Activated T-helper 1 cell treated with anti-CD3 and anti-CD28 coated beads, Interleukin-2, amount 50 U/mL, for 16 hours (primary cell): ENCODE measurements around the gene GOLGB1.
"Not testable (repeated sequence)": the region's sequence is repeated elsewhere in the genome, so short reads cannot be mapped to it uniquely, and the experiment has no call there.

Experiments used
- DNase-seq, 2 donors: peaks; one replicate each; pipeline ENCODE4 v3.0.0-alpha.2; 2020; ENCODE audit warnings: low read depth in 1 of 2, low spot score in 1 of 2

The GOLGB1 gene

DNA sequence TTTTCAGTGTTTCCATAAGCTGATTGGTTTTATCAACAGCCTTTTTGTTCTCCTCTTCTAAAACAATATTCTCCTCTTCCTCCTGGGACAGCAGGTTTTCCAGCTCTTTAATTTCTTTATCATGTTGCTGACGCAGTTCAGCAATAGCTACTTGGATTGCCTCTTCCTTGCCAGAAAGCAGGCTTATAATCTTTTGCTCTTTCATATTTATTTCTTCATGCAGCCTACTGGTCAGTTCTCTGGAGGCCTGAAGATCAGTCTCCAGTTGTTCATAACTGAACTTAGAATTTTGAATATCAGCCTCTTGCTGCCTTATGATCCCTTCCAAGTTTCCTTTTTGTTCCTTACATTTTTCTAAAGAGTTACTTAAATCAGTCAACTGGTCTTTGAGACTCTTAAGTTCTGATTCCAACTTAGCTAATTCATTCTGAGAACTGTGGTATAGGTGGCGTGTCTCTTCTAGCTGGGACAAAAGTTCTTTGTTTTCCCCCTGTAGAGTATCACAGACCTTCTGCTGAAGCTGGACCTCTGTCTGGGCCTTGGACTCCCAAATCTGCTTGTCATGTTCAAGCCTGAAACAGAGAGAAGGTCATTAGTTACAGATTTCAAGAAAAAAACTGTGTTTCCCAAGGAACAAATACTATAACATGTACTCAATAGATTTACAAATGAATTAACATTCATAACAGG, 57.4 kb downstream of the GOLGB1 start:
- no peak for DNase-seq

DNA sequence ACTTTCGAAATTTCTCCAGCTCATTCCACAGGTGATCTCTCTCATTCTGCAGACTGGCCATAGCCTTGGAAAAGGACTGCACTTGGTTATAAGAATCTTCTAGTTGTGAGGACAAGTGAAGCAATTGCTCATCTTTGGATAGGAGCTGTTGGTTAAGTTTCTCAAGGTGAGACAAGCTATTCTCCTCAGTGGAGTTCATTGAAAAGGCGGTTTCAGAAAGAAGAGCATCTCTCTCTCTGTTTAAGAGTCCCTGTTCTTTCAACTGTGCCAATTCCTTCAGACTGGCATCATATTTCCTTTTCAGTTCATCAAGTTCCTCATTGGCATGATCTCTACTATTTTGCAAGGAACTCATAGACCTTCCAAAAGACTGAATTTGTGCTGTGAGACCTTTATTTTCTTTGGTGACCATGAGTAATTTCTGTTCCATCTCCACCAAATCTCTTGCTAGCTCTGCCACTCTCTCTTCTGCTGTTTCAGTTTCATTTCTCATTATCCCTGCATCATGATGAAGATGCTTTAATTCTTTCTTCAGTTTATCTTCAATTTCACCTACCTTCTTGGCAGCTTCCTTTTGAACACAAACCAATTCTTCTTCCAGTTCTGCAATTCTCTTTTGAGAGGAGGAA, 58.6 kb downstream of the GOLGB1 start:
- no peak for DNase-seq

DNA sequence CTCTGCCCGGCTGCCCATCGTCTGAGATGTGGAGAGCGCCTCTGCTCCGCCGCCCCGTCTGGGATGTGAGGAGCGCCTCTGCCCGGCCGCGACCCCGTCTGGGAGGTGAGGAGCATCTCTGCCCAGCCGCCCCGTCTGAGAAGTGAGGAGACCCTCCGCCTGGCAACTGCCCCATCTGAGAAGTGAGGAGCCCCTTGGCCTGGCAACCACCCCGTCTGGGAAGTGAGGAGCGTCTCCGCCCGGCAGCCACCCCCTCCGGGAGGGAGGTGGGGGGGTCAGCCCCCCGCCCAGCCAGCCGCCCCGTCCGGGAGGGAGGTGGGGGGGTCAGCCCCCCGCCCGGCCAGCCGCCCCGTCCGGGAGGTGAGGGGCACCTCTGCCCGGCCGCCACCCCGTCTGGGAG, 60.8 kb downstream of the GOLGB1 start:
- DNase-seq = not testable (repeated sequence)

DNA sequence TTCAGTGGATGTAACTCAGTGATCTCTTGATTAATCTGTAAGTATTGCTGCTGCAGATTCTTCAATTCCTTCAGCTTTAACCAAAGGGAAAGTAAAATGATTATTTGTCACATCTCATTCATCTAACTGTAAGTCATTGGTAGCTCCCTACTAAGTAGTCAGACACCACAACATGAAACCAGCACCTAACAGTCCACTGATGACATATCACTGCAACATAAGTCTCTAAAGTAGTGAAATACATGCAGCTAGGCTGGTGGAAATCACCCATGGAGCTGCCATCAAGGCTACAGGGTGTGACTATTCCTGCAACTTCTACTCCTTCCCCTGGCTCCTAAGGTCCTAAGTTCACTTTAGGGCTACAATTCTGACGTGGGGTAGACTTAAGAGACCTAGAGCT, 67.7 kb downstream of the GOLGB1 start:
- no peak for DNase-seq

DNA sequence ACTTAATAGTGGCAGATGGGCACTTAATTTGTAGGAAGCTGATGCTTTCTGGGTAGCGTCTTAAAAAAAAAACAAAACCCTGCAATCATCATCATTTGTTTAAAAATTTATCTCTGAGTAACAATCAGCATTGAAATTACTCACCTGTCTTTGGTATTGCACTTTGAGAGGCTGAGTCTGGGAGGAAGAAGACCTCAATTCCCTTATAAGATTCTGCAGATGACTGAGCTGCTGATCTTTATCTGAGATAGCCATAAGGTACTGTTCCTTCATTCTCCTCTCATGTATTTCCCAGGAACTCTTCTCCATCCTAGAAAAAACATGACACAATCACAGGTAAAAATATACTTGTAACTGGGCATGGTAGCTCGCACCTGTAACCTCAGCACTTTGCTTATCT, 72.4 kb downstream of the GOLGB1 start:
- no peak for DNase-seq

DNA sequence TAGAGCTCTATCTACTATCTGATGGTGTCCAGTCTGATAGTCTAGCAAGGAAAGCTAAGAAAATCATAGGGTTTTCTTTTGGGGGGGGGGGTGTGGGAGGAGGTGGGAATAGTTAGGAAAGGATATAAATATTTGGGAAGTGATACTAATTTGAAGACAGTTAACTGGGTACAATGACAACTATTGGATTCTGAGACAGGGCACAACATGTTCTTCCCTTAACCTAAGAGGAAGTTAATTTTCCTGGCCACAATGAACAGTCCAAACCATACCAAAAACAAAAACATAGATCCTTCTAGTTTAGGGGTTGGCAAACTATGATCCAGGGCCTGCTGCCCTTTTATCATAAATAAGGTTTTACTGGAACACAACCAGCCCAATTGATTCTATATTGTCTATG, 78.9 kb downstream of the GOLGB1 start:
- no peak for DNase-seq

DNA sequence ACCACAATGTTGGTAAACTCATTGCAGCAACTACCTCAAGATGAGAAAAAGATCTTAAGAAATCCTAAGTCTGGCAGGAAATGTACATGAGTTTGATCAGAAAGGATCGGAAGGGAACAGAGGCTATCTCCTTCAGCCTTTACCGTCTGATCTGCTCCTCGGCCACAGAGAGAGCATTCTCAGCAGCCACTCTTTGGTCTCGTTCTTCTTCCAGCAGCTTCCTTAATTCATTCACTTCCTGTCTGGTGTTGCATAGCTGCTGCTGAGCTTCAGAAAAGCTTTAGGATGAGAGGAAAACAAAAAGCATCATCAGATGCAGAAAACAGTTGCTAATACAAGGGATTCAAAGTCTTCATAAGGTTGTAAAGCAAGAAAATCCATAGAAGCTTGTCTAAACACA, 82.2 kb downstream of the GOLGB1 start:
- no peak for DNase-seq

DNA sequence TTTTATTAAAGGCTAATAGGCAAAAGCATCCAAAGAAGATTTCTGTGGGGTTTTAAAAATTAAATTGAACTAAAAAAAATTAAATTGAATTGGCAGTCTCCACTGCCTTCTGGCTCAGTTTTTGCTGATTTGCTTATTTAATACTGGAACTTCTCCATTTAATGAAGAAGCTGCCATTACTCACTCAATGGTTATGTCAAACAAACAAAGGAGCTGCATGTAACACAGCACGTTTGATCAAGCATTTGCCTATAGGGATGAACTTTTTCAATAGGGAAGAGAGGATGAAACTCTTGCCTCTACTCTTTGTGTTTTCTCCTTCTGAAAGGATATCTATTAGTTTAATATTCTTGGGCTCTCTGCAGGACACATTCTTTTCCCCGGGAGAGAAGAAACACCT, 84.1 kb downstream of the GOLGB1 start:
- DNase-seq = no peak

DNA sequence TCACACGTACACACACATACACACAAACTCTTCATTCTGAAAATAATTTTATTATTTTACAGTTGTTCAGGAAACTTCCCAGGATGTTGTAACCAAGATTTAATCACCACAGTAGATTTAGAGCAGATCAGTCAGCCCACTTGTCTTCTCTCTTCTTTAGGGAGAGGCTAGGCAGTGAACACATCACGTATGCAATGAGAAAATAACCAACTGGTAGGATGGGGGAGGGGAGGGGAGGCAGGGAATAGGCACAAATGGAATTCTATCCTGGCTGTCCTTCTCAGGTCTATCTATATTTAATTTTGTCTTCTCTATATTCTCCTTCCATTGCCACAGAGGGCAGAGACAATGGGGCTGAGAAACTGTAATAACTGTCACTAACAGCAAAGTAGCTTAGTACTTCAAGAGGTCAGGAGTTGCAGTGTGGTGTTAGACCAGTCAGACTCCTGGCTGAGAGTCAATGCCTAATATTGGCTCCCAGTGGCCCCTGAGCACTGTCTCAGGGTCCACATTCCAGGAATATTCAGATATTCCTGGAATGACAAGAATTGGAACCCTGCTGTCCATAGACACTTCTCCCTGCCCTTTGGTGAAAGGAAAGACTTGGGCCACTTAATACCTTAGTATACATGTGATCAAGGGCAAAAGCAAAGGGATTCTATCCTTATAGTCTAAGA, 86.2 kb downstream of the GOLGB1 start:
- DNase-seq = no peak

DNA sequence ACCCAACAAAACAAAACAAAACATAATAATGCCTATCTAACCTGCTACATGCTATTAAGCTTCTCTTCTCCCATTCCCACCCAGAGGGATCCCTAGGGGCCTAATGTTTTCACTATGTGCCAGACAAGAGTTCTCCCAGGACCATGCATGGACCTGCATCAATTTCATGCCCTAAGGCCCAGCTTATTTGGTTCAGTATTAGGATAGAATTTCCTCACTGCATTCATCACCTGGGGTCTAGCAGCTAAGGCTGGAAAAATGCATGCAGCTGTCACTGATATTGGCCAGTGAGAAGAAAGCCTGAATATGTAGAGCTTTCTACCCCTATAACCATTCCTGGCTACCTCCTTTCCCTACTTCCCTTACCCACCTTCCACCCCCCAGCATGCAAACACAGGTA, 86.8 kb downstream of the GOLGB1 start:
- no peak for DNase-seq

DNA sequence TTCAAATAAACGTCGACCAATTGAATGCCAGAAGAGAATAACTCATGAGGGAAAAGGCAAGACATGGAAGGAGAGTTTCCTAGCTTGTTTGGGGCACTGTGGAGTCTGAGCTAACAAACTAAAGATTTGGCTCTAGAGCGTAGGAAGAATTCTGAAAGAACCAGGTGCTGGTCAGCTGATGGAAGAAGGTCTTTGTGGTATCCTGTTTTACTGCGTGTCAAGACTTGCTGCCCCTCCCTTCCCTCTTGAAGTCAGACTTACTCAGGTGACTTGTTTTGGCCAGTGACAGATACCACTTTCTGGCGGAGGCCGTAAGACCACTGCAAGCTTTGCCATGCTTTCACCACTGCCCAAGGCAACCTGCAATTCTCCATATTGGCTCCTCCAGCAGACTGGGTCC, 88.2 kb downstream of the GOLGB1 start:
- no peak for DNase-seq

DNA sequence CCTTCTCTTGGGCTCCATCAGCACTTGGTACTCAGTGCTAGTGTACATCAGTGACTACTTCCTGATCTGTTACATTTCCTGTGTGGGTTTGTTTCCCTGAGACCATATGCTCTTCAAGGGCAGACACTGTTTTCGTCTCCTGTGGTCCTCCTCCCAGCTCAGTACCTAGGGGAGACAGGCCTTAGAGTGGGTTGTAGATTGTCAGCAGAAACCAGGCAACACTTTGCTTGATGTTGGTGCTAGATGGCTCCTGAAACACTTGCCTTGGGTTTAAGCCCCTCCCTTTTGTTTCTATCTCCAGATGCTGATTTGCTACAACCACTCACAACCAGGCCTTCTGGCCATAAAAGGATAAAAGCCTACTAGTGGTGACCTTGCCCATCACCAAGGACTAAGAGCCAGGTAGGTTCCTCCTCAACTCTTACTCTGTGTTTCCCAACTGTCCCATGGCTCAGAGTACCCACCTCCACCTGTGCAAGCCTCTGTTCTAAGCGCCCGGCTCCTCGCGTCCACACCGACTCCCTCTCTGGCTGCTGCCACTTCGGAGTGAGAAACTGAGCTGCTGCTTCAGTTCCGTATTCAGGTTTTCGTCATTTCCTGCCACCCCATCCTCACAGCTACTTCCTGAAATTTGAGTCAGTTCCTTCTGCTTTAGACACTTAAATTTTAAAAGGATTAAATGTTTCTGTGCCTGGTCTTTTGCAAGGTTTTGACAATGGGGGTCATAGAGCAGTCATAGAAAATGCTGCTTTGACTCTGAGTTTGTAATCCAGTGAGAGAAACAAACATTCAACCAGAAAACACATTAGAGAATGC, 89.0 kb downstream of the GOLGB1 start, which contains the start of gene HCLS1:
Gene HCLS1, minus strand, starts transcription at position 548 of the 816 bp plus-strand sequence. CDS start 2,556 bp downstream, outside the sequence.
- peak; percentile 42 to 46 for DNase-seq

DNA sequence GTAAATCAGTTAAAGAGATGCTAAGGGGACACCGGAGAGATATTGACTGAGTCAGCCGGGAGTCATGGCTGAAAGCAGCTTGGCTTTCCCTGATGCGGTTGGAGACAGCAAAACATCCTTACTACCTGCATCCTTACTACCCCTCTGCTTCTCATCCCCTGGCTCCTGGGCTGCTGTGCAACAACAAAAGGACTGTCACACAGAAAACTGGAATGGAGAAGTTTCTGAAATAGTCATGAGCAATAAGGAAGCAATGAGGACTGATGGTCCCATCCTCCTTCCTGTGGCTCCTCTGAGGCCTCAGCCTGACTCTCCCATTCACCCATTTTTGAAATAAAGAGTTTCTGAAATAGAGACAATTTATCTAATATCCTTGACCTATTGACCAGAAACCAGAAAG, 90.0 kb downstream of the GOLGB1 start:
- no peak for DNase-seq

DNA sequence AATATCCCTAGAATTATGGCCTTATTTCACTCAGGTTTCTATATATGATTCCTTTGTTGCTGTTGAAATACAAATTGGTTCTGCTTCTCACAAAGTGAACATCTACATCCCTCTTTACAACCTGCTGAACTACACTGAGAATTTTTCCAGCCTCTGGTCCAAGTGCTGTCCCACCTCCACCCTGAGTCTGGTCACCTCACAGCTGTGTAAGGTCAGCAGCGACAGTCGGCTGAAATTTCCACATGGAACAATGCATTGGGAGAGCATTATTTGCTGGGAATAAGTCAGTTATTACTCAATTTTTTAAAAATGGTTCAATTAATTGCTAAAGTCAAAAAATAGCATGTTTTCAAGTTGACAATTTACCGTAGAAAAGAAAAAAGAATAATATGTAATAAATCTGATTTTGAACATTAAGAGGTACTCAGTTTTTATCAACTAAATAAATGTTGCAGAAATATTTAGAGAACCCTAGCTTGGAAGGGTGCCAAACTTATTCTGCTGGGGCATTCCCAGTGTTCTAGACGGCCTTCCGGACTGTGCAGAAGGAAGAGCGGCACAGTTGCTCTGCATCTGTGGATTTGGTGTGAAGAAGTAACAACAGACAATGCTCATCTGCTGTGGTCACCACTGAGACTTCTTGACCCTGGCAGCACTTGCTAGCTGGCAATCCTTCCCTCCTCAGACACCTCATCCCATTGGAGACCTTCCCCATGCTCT, 90.7 kb downstream of the GOLGB1 start:
- no peak for DNase-seq

DNA sequence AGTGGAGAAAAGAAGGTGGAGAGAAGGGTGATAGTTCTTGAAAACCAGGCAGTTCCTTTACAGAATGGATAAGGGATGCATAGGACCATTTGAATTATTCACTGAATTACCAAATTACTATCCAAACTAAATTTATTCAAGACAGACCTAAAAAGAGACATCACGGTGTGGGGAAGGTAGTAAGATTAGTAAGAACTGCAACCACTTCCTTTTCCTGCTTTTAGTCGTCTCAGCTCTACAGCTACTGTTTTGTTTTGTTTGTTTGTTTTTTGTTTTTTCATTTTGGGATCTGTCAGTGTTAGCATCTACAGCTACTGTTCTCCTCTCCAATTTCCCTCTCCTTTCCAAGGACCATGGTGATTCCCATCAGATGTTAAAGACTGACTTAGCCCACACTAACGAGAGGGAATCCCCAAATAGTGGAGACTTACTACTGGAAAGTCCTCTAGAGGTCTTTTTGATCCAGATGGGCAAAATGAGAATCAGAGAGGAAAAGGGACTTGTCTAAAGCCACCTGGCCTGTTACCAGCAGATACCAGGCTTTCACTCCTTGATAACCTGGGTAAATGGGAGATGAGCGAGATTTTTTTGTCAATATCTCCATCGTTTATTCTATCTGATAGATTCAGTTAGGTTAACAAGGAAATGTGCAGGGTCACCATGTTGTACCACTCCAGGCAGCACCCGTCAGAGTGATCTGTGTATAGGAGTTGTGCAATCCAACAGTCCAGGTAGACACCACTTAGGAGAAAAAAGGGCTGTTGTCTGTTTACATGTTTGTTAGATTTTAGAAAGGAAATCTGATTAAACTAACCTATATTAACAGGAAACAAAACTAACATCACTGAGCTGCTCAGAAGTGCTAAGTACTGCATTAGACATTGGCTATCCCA, 94.8 kb downstream of the GOLGB1 start:
- no peak for DNase-seq

DNA sequence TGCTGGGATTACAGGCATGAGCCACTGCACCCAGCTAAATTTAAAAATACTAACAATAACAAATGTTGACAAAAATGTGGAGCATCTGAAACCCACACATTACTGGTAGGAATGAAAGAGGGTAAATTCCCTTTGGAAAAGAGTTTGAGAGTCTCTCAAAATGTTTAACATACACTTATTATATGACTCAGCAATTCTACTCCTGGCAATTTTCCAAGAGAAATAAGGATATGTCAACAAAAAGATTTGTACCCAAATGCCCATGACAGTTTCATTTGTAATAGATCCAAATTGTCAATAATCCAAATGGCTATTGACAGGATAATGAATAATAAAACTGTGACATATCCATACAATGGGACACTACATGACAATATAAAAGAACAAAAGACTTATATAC, 97.9 kb downstream of the GOLGB1 start:
- DNase-seq = no peak

DNA sequence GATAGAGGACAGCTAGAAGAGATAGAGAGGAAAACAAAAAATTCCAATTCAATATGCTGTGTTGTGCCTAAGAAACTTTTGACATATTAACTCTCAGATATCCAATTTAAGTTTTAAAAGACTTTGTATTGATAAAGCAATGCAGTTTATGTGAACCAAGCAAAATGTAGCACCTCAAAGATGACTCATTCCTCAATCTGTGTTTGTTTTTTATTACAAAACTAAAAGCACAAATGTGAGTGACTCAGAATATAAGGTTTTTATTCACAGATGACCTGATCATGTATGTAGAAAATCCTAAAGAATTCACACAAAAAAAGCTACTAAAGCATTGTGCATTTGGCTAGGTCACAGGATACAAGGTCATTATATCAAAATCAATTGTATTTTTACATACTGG, 99.9 kb downstream of the GOLGB1 start:
- DNase-seq = no peak

DNA sequence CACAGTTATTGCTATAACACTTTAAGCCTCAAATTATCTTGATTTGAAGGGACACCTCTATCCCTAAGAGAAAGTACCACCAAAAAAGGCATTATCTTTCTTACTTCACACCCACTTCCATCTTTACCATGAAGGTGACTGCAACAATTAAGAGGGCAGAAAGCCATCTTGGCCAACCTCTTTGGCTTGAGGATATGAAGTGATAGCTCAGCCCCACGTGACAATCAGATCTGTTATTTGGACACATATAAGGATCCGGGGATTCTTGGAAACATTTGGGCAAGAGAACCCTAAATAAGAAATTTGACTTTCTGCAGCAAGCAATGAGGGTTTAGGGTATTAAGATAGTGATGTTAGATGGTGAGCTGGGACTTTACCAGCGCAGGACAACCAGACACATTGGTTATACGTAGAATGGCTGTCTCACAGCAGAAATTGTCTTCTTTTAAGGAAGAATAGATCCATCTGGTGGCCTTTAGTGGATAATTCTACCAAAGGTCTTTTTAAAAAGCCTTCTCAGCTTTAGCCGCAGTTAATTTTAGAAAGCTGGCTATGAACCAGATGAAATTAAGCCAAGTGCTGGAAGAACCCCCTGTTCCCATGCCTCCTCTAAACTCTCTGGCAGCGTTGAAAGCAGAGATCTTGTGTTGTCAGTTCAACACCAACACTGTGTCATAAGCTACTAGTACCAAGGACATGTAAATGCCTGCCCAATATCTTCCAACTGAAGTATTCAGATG, 101.2 kb downstream of the GOLGB1 start:
- no peak for DNase-seq

DNA sequence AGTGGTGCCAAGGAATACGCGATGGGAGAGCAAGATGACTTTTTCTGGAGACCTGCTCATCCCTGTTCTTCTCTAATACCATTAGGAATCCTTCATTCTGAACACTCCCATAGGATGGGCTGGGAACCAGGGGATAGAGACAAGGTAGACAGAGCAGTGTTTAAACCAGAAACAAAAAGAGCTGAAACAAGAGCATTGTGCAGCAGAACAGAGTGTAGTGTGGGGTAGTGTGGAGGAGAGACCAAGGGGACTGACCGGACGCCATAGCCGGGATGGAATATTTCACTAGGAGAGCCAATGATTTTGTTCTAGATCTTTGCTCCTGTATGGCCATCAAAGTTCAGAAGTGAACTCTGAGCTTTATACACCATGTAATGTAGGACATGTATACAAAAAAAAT, 104.5 kb downstream of the GOLGB1 start:
- no peak for DNase-seq
